H1 (cell line): ENCODE results near the gene BCL2. TPM values are rescaled to one million over a fixed set of nuclear protein-coding genes. Genes with fewer than 3 reads are reported as not detected.

Experiments used
- CTCF ChIA-PET: fragments of 300-600 bp; sonication (Branson Sonifier 250); formaldehyde crosslinking; loops from one replicate; lab custom pipeline; 2021; ENCODE audit not compliant: partially characterized antibody; lab: Charles Lee
- POLR2A ChIA-PET: fragments of 300-600 bp; sonication (Branson Sonifier 250); formaldehyde crosslinking; loops from one replicate; lab custom pipeline; 2021; ENCODE audit warnings: inconsistent platforms; ENCODE audit not compliant: partially characterized antibody; lab: Charles Lee
- DNase-seq, 2 experiments: peaks; one replicate each; pipeline versions ENCODE4 v3.0.0 to v3.0.0-alpha.2; 2010 to 2022; ENCODE audit warnings: low spot score in 2 of 2, low read depth in 1 of 2, mixed read lengths in 1 of 2
- FAIRE-seq: peaks from 2 replicates; lab custom pipeline; 2011; peaks lifted over from hg19 to GRCh38; lab: Jason Lieb, UNC
- H2AFZ ChIP-seq: 2 replicates; pipeline ENCODE4 v1.8.1; 2012; ENCODE audit warnings: low read length, inconsistent platforms
- H2AK5ac ChIP-seq: 2 replicates; pipeline ENCODE4 v1.6.1; 2013; ENCODE audit warnings: low read depth, low read length
- H2BK120ac ChIP-seq: replicated peaks from 2 replicates; pipeline ENCODE3; 2013; ENCODE audit warnings: low read depth, low read length, inconsistent platforms
- H2BK12ac ChIP-seq: 2 replicates; pipeline ENCODE4 v1.6.1; 2013; ENCODE audit warnings: low read depth, low read length
- H2BK15ac ChIP-seq: 2 replicates; pipeline ENCODE4 v1.6.1; 2013; ENCODE audit warnings: low read length
- H2BK20ac ChIP-seq: 2 replicates; pipeline ENCODE4 v1.6.1; 2013; ENCODE audit warnings: low read length
- H2BK5ac ChIP-seq: 2 replicates; pipeline ENCODE4 v1.6.1; 2013; ENCODE audit warnings: low read depth, low read length
- H3K14ac ChIP-seq: 2 replicates; pipeline ENCODE4 v1.6.1; 2013; ENCODE audit warnings: inconsistent platforms; ENCODE audit not compliant: insufficient read length
- H3K18ac ChIP-seq: 2 replicates; pipeline ENCODE4 v1.6.1; 2013; ENCODE audit warnings: low read length; ENCODE audit errors: extremely low read depth
- H3K23ac ChIP-seq: 2 replicates; pipeline ENCODE4 v1.6.1; 2013; ENCODE audit warnings: inconsistent platforms; ENCODE audit not compliant: insufficient read length
- H3K23me2 ChIP-seq: 2 replicates; pipeline ENCODE4 v1.6.1; 2013; ENCODE audit warnings: low read depth, low read length
- H3K27ac ChIP-seq: 2 replicates; pipeline ENCODE4 v1.6.1; 2011; ENCODE audit warnings: low read depth, low read length, inconsistent platforms
- H3K27me3 ChIP-seq, 4 experiments: replicated peaks in 1 of 4; 1 replicate in 1 of 4; 2 replicates in 3 of 4; pipeline versions ENCODE4 v1.6.1 to v1.8.1; 2011 to 2013; ENCODE audit warnings: low read length in 3 of 4, mild to moderate bottlenecking in 3 of 4, inconsistent platforms in 2 of 4, mixed read lengths in 2 of 4, moderate library complexity in 1 of 4; ENCODE audit not compliant: control insufficient read depth in 3 of 4, insufficient read depth in 3 of 4; ENCODE audit errors: extremely low read depth in 1 of 4
- H3K36me3 ChIP-seq, 4 experiments: 2 replicates each; pipeline versions ENCODE4 v1.6.1 to v1.8.1; 2011 to 2013; ENCODE audit warnings: mild to moderate bottlenecking in 4 of 4, low read length in 3 of 4, moderate library complexity in 2 of 4, control low read depth in 1 of 4, inconsistent platforms in 1 of 4; ENCODE audit not compliant: insufficient read depth in 4 of 4, control insufficient read depth in 2 of 4
- H3K4ac ChIP-seq: replicated peaks from 2 replicates; pipeline ENCODE3; 2013; ENCODE audit warnings: low read length, low read depth, mixed read lengths, inconsistent platforms; ENCODE audit not compliant: insufficient read length
- H3K4me1 ChIP-seq, 4 experiments: replicated peaks in 1 of 4; 1 replicate in 1 of 4; 2 replicates in 3 of 4; pipeline versions ENCODE4 v1.6.1 to v1.8.1; 2011 to 2013; ENCODE audit warnings: low read length in 3 of 4, inconsistent platforms in 2 of 4, mixed read lengths in 1 of 4; ENCODE audit not compliant: insufficient read depth in 4 of 4, control insufficient read depth in 3 of 4
- H3K4me2 ChIP-seq, 2 experiments: 2 replicates each; pipeline versions ENCODE4 v1.6.1 to v1.8.1; 2011 to 2013; ENCODE audit warnings: low read depth in 2 of 2, low read length in 2 of 2, control low read depth in 1 of 2, inconsistent platforms in 1 of 2, mild to moderate bottlenecking in 1 of 2; ENCODE audit not compliant: insufficient read depth in 1 of 2
- H3K4me3 ChIP-seq, 4 experiments: fragments of 200-600, 300-600 bp in 1 of 4; sonication (generic), shearing (Covaris generic), sonication (Bioruptor Twin) in 1 of 4; 2 replicates each; pipeline versions ENCODE4 v1.5.1 to v1.8.1; 2011 to 2016; ENCODE audit warnings: low read length in 4 of 4, low read depth in 3 of 4, control low read depth in 2 of 4, inconsistent platforms in 2 of 4, mild to moderate bottlenecking in 2 of 4, mixed read lengths in 1 of 4, moderate library complexity in 1 of 4; ENCODE audit not compliant: insufficient read depth in 2 of 4; ENCODE audit errors: extremely low read depth in 1 of 4
- H3K56ac ChIP-seq: replicated peaks from 2 replicates; pipeline ENCODE3; 2013; ENCODE audit warnings: low read depth, mild to moderate bottlenecking, mixed read lengths, low read length, inconsistent platforms; ENCODE audit not compliant: insufficient read length
- H3K79me1 ChIP-seq: 2 replicates; pipeline ENCODE4 v1.6.1; 2013; ENCODE audit warnings: low read depth, low read length, control low read depth
- H3K79me2 ChIP-seq, 2 experiments: 2 replicates each; pipeline versions ENCODE4 v1.6.1 to v1.8.1; 2012 to 2013; ENCODE audit warnings: low read length in 2 of 2, mild to moderate bottlenecking in 2 of 2, inconsistent platforms in 1 of 2; ENCODE audit not compliant: insufficient read depth in 2 of 2, control insufficient read depth in 1 of 2
- H3K9ac ChIP-seq, 4 experiments: replicated peaks in 1 of 4; 1 replicate in 1 of 4; 2 replicates in 3 of 4; pipeline versions ENCODE4 v1.6.1 to v1.8.1; 2011 to 2013; ENCODE audit warnings: low read depth in 3 of 4, low read length in 3 of 4, control low read depth in 2 of 4, mild to moderate bottlenecking in 2 of 4, moderate library complexity in 2 of 4, inconsistent platforms in 1 of 4; ENCODE audit errors: extremely low read depth in 1 of 4
- H3K9me3 ChIP-seq, 2 experiments: 2 replicates each; pipeline versions ENCODE4 v1.6.1 to v1.8.1; 2012 to 2013; ENCODE audit warnings: mild to moderate bottlenecking in 2 of 2, moderate library complexity in 2 of 2, control low read depth in 1 of 2, inconsistent platforms in 1 of 2, low read depth in 1 of 2, low read length in 1 of 2, mixed read lengths in 1 of 2; ENCODE audit not compliant: insufficient read depth in 2 of 2
- H4K20me1 ChIP-seq, 2 experiments: replicated peaks in 1 of 2; 2 replicates each; pipeline versions ENCODE3 to v1.8.1; 2011 to 2013; ENCODE audit warnings: inconsistent platforms in 2 of 2, low read length in 2 of 2, mild to moderate bottlenecking in 1 of 2; ENCODE audit not compliant: insufficient read depth in 2 of 2, control insufficient read depth in 1 of 2
- H4K5ac ChIP-seq: 2 replicates; pipeline ENCODE4 v1.6.1; 2013; ENCODE audit warnings: low read length, low read depth, mixed read lengths, inconsistent platforms; ENCODE audit not compliant: insufficient read length
- H4K8ac ChIP-seq: 2 replicates; pipeline ENCODE4 v1.8.0; 2013; ENCODE audit warnings: mild to moderate bottlenecking, moderate library complexity, low read length, inconsistent platforms; ENCODE audit not compliant: insufficient read depth; ENCODE audit errors: extremely low read depth
- H4K91ac ChIP-seq: replicated peaks from 2 replicates; pipeline ENCODE3; 2013; ENCODE audit warnings: low read length, mixed read lengths, inconsistent platforms; ENCODE audit not compliant: insufficient read length
- CBX5 ChIP-seq: fragments of 300-800, 300-1000 bp; sonication (generic); IDR thresholded peaks from 2 replicates; pipeline ENCODE4 v1.7.1; 2016; ENCODE audit warnings: antibody characterized with exemption, low read length, low read depth
- FOSL1 ChIP-seq: IDR thresholded peaks from 2 replicates; pipeline ENCODE4 v1.6.1; 2011; ENCODE audit warnings: mild to moderate bottlenecking, low read depth, low read length, moderate library complexity; ENCODE audit not compliant: insufficient read depth
- HDAC6 ChIP-seq: IDR thresholded peaks from one replicate; pipeline ENCODE4 v1.7.1; 2012; ENCODE audit warnings: low read depth, mild to moderate bottlenecking, inconsistent platforms, low read length, moderate library complexity
- JUN ChIP-seq: IDR thresholded peaks from 2 replicates; pipeline ENCODE4 v1.6.1; 2011; ENCODE audit warnings: low read depth, mild to moderate bottlenecking, improper control_type of control experiment, low read length
- KDM4A ChIP-seq: IDR thresholded peaks from one replicate; pipeline ENCODE4 v1.7.1; 2012; ENCODE audit warnings: low read depth, mild to moderate bottlenecking, moderate library complexity, low read length, inconsistent platforms; ENCODE audit not compliant: severe bottlenecking
- MAX ChIP-seq: IDR thresholded peaks from 2 replicates; pipeline ENCODE4 v1.6.1; 2012; ENCODE audit warnings: inconsistent platforms
- POU5F1 ChIP-seq: IDR thresholded peaks from 2 replicates; pipeline ENCODE4 v1.6.1; 2011; ENCODE audit warnings: low read depth, mild to moderate bottlenecking, low read length, moderate library complexity
- RXRA ChIP-seq: IDR thresholded peaks from 2 replicates; pipeline ENCODE4 v1.6.1; 2011; ENCODE audit warnings: low read depth, mild to moderate bottlenecking, low read length, moderate library complexity; ENCODE audit not compliant: insufficient read depth
- SIRT6 ChIP-seq: IDR thresholded peaks from one replicate; pipeline ENCODE4 v1.7.1; 2012; ENCODE audit warnings: low read length, inconsistent platforms
- SIX5 ChIP-seq: IDR thresholded peaks from 2 replicates; pipeline ENCODE4 v1.6.1; 2011; ENCODE audit warnings: mild to moderate bottlenecking, low read depth, low read length
- TAF7 ChIP-seq: optimal IDR thresholded peaks from 2 replicates; pipeline ENCODE3; 2011; ENCODE audit warnings: low read depth, mild to moderate bottlenecking, inconsistent platforms, low read length, moderate library complexity, borderline replicate concordance
- TCF12 ChIP-seq: IDR thresholded peaks from 2 replicates; pipeline ENCODE4 v1.6.1; 2011; ENCODE audit warnings: low read depth, mild to moderate bottlenecking, low read length
- TEAD4 ChIP-seq: IDR thresholded peaks from 2 replicates; pipeline ENCODE4 v1.6.1; 2012; ENCODE audit warnings: low read depth, low read length, inconsistent platforms, mixed read lengths
- WGBS, 2 experiments: shearing (Covaris generic) in 1 of 2; methylation state at CpG; one replicate each; pipeline versions ENCODE4 v1.1.6 to v1.1.7; 2013 to 2015; ENCODE audit warnings: low lambda C conversion rate in 2 of 2, mixed read lengths in 2 of 2, inconsistent platforms in 1 of 2, low coverage in 1 of 2, missing lambda C conversion rate in 1 of 2; ENCODE audit not compliant: insufficient replicate concordance in 2 of 2, insufficient coverage in 1 of 2, insufficient read length in 1 of 2; ENCODE audit errors: extremely low coverage in 1 of 2, missing lambda C conversion rate in 1 of 2; 5-methylcytosine and 5-hydroxymethylcytosine counted together
- polyA plus RNA-seq, 7 experiments: library from polyadenylated mRNA; depleted of rRNA in 3 of 7; stranded (reverse) in 5 of 7; unstranded in 2 of 7; fragments of >200 nt in 5 of 7; fragments of 200-250 nt in 2 of 7; gene quantifications; 1 replicate in 5 of 7; 2 replicates in 1 of 7; 4 replicates in 1 of 7; pipeline versions ENCODE4 v1.2.1 to v1.2.3, GENCODE V29; 2011 to 2013; ENCODE audit warnings: missing spikeins in 2 of 7, mixed read lengths in 2 of 7
- total RNA-seq: library from RNA; stranded (reverse); fragmentation: NEBNext Ultra II Directional; extraction: Animal tissue kit (Norgen Biotek cat#: 25700); gene quantifications from 2 replicates; pipeline ENCODE4 v1.2.1, GENCODE V29; 2021

BCL2 gene
- total and polyA plus RNA-seq, 2 of the 8 experiments (the other 6 are each of a cell fraction or from before 2014, with no cell fraction given): 0.59 to 4.5 TPM

DNA sequence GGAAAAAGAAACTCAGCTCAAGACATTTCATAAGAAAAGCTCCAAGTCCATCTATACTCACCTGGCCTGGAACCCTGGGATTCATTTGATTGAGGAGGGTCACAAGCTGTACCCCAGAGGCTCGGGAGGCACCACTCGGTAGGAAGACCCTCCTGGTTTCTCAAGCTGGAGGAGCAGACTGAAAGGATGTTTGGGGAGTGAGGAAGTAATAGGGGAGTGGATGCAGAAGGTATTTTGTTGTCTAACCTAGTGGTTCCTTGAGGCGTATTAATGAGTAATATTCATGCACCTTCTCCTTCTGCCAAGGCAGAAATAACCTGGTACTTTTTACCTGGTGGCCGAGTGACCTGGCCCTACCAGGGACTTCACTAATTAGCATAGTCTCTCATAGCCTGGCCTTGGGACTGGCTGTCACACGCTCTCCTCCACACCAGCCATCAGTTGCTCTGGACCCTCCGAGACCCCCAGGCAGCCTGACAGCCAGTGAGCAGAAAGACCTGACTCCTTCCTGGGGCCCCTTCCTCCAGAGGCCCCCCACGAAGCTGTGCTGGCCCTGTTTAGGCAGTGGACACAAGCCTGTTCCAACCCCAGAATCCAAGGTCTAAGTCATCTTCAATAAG, 161.4 kb downstream of the BCL2 start:
- Histone ChIP-seq H3K79me1 (no peaks in the 10 kb centered on the region), H3K4ac (no peak overlapping the region), H3K23me2 (no peaks in the 10 kb centered on the region), H2AFZ (no peak overlapping the region), H4K8ac (no peak overlapping the region), H3K18ac (no peak overlapping the region), H2AK5ac (no peak overlapping the region), H4K91ac (no peak overlapping the region), H3K56ac (no peak overlapping the region), H4K20me1 (no peaks in the 10 kb centered on the region), H3K36me3 (no peaks in the 10 kb centered on the region), H3K79me2 (no peaks in the 10 kb centered on the region), H2BK20ac (no peak overlapping the region)
- DNase-seq (no peak), FAIRE-seq (no peak)
- ChIA-PET POLR2A (no interaction called here), CTCF (interaction anchor here (0.7 to 1.2 kb wide), 2 partner anchors 27 to 165 kb away, joined by 3 to 4 read pairs; no protein-coding TSS in a partner anchor)
- WGBS, 2 experiments: 83% methylated on average over 7 of the region's 7 CpGs; no CpG with 5 or more reads in 1 of the 2 experiments
- TF ChIP-seq TAF7: no peak
- TF ChIP-seq TCF12: no peak
- no peak for TF ChIP-seq SIRT6
- no peak for TF ChIP-seq POU5F1
- no peak for TF ChIP-seq CBX5
- no peak for TF ChIP-seq RXRA
- TF ChIP-seq FOSL1: no peak
- no peak for TF ChIP-seq MAX
- TF ChIP-seq HDAC6: no peak
- TF ChIP-seq SIX5: no peak
- TF ChIP-seq KDM4A: no peak
- TF ChIP-seq JUN: no peak
- TF ChIP-seq TEAD4: no peak
- TF ChIP-seq, all 59 proteins: peak for 0
- Histone ChIP-seq H2BK120ac (no peak overlapping the region), H3K4me3 (no peak overlapping the region), H3K4me2 (no peak overlapping the region), H3K23ac (no peak overlapping the region), H3K14ac (no peak overlapping the region), H2BK5ac (no peak overlapping the region), H2BK15ac (no peak overlapping the region), H3K27ac (no peak overlapping the region), H3K9me3 (no peaks in the 10 kb centered on the region), H2BK12ac (no peak overlapping the region), H3K27me3 (no peaks in the 10 kb centered on the region; a peak in 1 of 7 replicates), H3K4me1 (peaks cover 0 to 3% (median 3%) of the 10 kb centered on the region in 4 experiments; a peak in 4 of 7 replicates), H3K9ac (no peak overlapping the region), H4K5ac (no peak overlapping the region)
